Measurements from ENCODE around the gene CACNA1E. TPM values are rescaled to one million over a fixed set of nuclear protein-coding genes. Genes with fewer than 3 reads are reported as not detected.

The CACNA1E gene
- total RNA-seq, 1 donor from 2014 or later: 77.4 TPM

- DNase-seq: no peak
These were observed 221.2 kb downstream of the CACNA1E start for GRCh38 chr1:181704546-181704945.

GRCh38 chr1:181711820-181712219, 228.5 kb downstream of the CACNA1E start:
- no peak for DNase-seq

- DNase-seq: no peak
These were observed 229.4 kb downstream of the CACNA1E start for GRCh38 chr1:181712711-181713110.

GRCh38 chr1:181714428-181714827, 231.1 kb downstream of the CACNA1E start:
- DNase-seq: no peak

- no peak for DNase-seq
These were observed 234.7 kb downstream of the CACNA1E start for GRCh38 chr1:181718034-181718433.

GRCh38 chr1:181726320-181727012, 243.1 kb downstream of the CACNA1E start:
- DNase-seq: no peak

- DNase-seq: no peak
These were observed 247.3 kb downstream of the CACNA1E start for GRCh38 chr1:181730606-181731005.

- DNase-seq: no peak
These were observed 249.1 kb downstream of the CACNA1E start for GRCh38 chr1:181732218-181732990.

- no peak for DNase-seq
These were observed 250.2 kb downstream of the CACNA1E start for GRCh38 chr1:181733486-181733885.

- no peak for DNase-seq
These were observed 253.7 kb downstream of the CACNA1E start for GRCh38 chr1:181737056-181737455.

- DNase-seq: no peak
These were observed 255.9 kb downstream of the CACNA1E start for GRCh38 chr1:181739214-181739613.

- DNase-seq: no peak
These were observed 259.1 kb downstream of the CACNA1E start for GRCh38 chr1:181742426-181742825.

GRCh38 chr1:181743878-181744312, 260.6 kb downstream of the CACNA1E start:
- no peak for DNase-seq

- DNase-seq: no peak
These were observed 262.9 kb downstream of the CACNA1E start for GRCh38 chr1:181746224-181746623.

GRCh38 chr1:181748013-181748412, 264.7 kb downstream of the CACNA1E start:
- peak; percentile 12 for DNase-seq

GRCh38 chr1:181754103-181754502, 270.8 kb downstream of the CACNA1E start:
- no peak for DNase-seq

- no peak for DNase-seq
These were observed 276.2 kb downstream of the CACNA1E start for GRCh38 chr1:181759481-181759880.

GRCh38 chr1:181763736-181764135, 280.4 kb downstream of the CACNA1E start:
- DNase-seq: no peak

- DNase-seq: no peak
These were observed 282.2 kb downstream of the CACNA1E start for GRCh38 chr1:181765451-181766026.

- no peak for DNase-seq
These were observed 283.8 kb downstream of the CACNA1E start for GRCh38 chr1:181767001-181767708.

GRCh38 chr1:181768211-181768929, 285.1 kb downstream of the CACNA1E start:
- no peak for DNase-seq

- no peak for DNase-seq
These were observed 285.6 kb downstream of the CACNA1E start for GRCh38 chr1:181768930-181769280.

All from occipital lobe (tissue), 2 donors.